GM12872 (cell line): ENCODE data around the gene KISS1R.

ENCODE experiments used
- CTCF ChIP-seq: IDR thresholded peaks from 3 replicates; pipeline ENCODE4 v1.5.1; 2011; ENCODE audit warnings: low read depth, mild to moderate bottlenecking, low read length, moderate library complexity; ENCODE audit not compliant: insufficient read depth

The KISS1R gene

GRCh38 chr19:896434-896833 is 20.7 kb upstream of the KISS1R start:
- TF ChIP-seq CTCF: no peak

GRCh38 chr19:896999-897398 is 20.1 kb upstream of the KISS1R start:
- no peak for TF ChIP-seq CTCF

- TF ChIP-seq CTCF: 0 out of 3 replicates have a peak, but pooled peaks have one; percentile 25
These were observed 19.6 kb upstream of the KISS1R start for GRCh38 chr19:897442-898039.

- TF ChIP-seq CTCF: no peak
These were observed 18.5 kb upstream of the KISS1R start for GRCh38 chr19:898663-899062.

GRCh38 chr19:899336-900042 is 17.6 kb upstream of the KISS1R start:
- TF ChIP-seq CTCF: no peak

GRCh38 chr19:900043-900301 is 17.2 kb upstream of the KISS1R start:
- no peak for TF ChIP-seq CTCF

- TF ChIP-seq CTCF: no peak
These were observed 16.6 kb upstream of the KISS1R start for GRCh38 chr19:900302-901111.
